ENCODE data around the gene FGF1.

The FGF1 gene

DNA sequence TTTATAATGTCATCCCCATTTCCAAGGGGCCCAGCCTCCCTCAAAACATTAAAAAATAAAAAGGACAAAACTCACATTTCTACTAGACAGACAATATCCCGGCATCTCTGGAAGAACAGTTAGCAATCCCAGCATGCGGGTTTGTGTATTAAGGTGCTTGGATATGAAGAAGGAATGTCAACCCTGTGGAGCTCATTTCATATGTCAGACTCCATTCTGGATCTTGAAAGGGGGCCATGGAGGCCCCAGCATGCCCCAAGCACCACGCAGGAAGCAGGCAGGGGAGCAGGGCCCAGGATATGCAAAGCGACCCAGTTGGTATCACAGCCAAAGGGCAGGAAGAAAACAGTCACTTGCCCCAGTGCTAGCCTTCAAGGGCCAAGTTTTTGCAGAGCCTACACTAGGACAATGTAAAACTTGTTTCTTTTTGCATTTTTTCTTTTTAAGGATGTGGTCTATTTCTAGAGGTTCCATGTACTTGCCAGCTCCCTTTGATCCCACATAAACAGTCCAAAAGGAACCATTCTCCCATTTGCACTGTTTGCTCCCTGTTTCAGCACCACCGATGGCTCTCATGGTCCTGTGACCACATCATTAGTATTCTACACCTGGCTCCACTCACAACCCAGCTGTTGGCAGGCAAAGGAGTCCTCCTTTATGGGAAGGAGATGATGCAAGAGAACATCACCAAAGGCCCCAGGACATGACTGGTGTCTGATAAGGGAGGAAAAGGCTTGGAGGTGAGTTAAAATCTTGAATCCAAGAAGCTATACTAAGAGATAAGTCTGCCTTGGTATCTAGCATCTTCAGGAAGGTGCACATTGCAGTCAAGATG is 58.3 kb downstream of the FGF1 start:
- DNase-seq (ENCODE audit: insufficient read length, low spot score), result no peak
- FAIRE-seq, result no peak
- TF ChIP-seq, protein P1, sequence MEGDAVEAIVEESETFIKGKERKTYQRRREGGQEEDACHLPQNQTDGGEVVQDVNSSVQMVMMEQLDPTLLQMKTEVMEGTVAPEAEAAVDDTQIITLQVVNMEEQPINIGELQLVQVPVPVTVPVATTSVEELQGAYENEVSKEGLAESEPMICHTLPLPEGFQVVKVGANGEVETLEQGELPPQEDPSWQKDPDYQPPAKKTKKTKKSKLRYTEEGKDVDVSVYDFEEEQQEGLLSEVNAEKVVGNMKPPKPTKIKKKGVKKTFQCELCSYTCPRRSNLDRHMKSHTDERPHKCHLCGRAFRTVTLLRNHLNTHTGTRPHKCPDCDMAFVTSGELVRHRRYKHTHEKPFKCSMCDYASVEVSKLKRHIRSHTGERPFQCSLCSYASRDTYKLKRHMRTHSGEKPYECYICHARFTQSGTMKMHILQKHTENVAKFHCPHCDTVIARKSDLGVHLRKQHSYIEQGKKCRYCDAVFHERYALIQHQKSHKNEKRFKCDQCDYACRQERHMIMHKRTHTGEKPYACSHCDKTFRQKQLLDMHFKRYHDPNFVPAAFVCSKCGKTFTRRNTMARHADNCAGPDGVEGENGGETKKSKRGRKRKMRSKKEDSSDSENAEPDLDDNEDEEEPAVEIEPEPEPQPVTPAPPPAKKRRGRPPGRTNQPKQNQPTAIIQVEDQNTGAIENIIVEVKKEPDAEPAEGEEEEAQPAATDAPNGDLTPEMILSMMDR (IDR thresholded peaks at IDR 0.05; ENCODE audit: insufficient read depth, missing control alignments), result no peak

DNA sequence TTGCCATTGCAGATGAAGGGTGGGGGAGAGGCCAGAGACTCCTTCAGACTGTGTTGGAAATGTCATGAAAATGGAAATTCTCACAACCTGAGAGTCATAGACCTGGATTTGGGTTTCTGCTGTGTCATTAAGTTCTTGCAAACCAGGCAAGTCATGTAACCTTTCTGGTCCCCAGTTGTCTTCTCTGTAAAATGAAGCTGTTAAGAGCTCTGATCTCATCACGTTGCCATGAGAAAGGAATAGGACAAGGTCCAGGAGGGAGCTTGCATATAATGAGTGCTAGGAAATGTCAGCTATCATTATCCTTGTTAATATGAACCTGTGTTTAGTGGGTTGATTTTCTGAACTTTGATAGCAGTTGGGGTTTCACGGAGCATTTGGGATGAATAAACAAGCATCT is 59.1 kb downstream of the FGF1 start:
- FAIRE-seq (no peak), DNase-seq (ENCODE audit: insufficient read length, low spot score) (no peak)
- TF ChIP-seq, protein P1 (IDR thresholded peaks at IDR 0.05; ENCODE audit: insufficient read depth, missing control alignments), result no peak

DNA sequence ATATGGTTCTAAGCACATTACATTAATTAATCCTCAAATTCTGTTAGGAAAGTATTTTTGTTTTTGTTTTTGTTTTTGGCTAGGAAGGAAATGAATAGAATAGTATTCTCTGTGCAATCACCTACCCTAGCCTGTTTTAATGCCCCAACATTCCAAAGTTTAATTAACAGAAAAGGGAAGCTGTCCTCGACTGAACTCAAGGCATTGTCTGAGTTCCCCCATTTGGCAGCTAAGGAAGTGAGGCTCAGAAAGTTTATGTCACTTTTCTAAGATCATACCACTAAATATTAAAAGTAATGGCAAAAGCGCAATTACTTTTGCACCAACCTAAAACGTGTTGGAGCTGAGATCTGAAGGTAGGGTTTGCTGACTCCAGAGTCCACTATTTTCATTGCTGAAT is 59.8 kb downstream of the FGF1 start:
- TF ChIP-seq, protein P1 (IDR thresholded peaks at IDR 0.05; ENCODE audit: insufficient read depth, missing control alignments), result no peak
- FAIRE-seq (no peak), DNase-seq (ENCODE audit: insufficient read length, low spot score) (no peak)

DNA sequence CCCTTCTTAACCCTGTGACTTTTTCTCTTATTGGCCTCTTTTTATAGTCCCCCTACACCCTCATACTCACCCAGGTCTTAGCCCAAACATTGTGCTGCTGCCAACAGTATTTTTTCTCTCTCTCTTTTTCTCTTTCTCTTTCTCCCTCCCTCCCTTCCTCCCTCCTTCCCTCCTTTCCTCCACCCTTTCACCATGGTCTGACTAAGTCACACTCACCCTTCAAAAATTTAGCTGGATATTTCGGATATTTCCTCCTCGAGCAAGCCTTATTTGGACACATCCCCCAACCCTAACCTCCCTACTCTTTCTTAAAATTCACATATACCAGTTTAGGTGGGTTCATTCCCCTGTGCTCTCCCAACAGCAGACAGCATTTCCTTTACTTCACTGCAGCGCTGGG is 64.7 kb downstream of the FGF1 start:
- TF ChIP-seq, protein P1 (IDR thresholded peaks at IDR 0.05; ENCODE audit: insufficient read depth, missing control alignments), result no peak
- no peak for DNase-seq (ENCODE audit: insufficient read length, low spot score)
- no peak for FAIRE-seq

DNA sequence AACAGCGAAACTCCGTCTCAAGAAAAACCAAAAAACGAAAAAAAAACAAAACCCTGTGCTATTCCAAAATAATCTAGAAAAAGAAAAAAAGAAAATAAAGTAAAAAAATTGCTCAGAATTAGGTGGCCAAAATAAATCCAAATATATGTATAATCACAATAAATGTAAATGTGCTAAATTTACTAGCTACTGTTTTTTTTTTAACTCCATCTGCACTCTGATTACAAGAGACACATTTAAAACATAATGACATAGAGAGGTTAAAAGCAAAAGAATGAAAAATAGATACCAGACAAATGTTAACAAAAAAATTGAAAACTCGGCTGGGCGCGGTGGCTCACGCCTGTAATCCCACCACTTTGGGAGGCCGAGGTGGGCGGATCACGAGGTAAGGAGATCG is 66.1 kb downstream of the FGF1 start:
- DNase-seq (ENCODE audit: insufficient read length, low spot score) (no peak), FAIRE-seq (no peak)
- TF ChIP-seq, protein P1 (IDR thresholded peaks at IDR 0.05; ENCODE audit: insufficient read depth, missing control alignments), result no peak

DNA sequence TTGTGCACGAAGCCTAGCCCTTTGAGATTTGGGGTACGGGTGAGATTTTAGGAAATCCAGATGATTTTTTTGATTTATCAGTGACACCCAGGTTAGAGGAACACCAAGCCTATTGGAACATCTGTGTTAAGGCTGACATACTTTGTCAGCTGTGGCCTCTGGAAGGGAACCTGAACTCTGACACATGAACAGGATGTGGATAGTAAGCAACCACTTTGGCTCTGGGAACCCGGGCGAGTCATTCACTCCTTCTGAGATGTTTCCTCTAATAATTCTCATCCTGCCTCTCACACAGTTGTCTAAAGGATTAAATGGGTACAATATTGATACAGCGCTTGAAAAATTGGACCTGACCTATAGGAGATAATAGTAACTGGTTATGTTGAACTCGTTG is 67.8 kb downstream of the FGF1 start:
- FAIRE-seq (no peak), DNase-seq (ENCODE audit: insufficient read length, low spot score) (no peak)
- TF ChIP-seq, protein P1 (IDR thresholded peaks at IDR 0.05; ENCODE audit: insufficient read depth, missing control alignments), result no peak

DNA sequence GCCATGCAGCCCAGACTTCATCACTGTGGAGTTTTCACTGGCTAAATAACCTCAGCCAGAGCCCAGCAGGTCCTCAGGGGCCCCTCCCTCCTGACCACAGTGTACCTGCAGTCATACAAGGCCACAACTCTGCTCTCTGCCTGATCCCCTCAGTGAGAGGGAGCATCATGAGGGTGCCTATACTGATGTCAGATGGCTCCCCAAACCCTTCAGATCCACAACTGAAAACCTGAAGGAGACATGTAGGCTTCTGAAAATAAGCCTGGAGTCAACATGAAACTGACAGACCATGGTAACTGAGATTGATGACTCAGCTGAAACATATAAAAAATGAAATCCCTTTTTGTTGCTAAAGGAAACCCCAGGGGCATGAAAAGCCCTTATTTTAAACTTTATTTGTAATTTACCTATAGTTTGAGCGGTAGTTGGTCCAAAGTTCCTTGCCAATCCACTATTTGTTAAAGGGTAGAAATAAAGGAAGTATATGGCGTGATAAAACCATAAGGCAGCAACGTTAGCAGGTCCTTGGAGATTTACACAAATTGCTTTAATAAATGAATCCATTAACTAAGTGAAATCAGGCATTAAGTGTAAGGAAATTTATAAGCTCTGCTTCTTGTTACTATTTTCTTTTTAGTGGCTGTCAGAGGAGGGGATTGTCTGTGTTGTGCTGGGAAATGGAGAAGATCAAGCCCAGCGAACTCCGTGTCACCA is 68.3 kb downstream of the FGF1 start:
- DNase-seq (ENCODE audit: insufficient read length, low spot score), result no peak
- no peak for FAIRE-seq
- TF ChIP-seq, protein P1 (IDR thresholded peaks at IDR 0.05; ENCODE audit: insufficient read depth, missing control alignments), result no peak

Measured in D721Med (cell line).